ENCODE measurements around the gene ZNF581.

ZNF581 gene

GRCh38 chr19:55668603-55669348 is 25.3 kb downstream of the ZNF581 start:
- DNase-seq, result no peak

GRCh38 chr19:55669418-55670279 is 26.2 kb downstream of the ZNF581 start:
- no peak for DNase-seq

- no peak for DNase-seq
Observed at GRCh38 chr19:55670280-55671053, 27.0 kb downstream of the ZNF581 start.

- no peak for DNase-seq
Observed at GRCh38 chr19:55671054-55671378, 27.6 kb downstream of the ZNF581 start.

GRCh38 chr19:55672418-55672817 is 29.0 kb downstream of the ZNF581 start:
- no peak for DNase-seq

- DNase-seq, result no peak
Observed at GRCh38 chr19:55673465-55673864, 30.0 kb downstream of the ZNF581 start.

- DNase-seq, result no peak
Observed at GRCh38 chr19:55673889-55674288, 30.4 kb downstream of the ZNF581 start.

- no peak for DNase-seq
Observed at GRCh38 chr19:55674459-55674840, 31.0 kb downstream of the ZNF581 start.

- peak; percentile 96 to 97 for DNase-seq
Observed at GRCh38 chr19:55674841-55675660, 31.6 kb downstream of the ZNF581 start, which contains the start of gene EPN1. TSS of gene EPN1 (plus strand) at chr19:55675226. CDS start at chr19:55678628, 3,402 bp downstream.

GRCh38 chr19:55675661-55676354 is 32.4 kb downstream of the ZNF581 start:
- no peak for DNase-seq

- no peak for DNase-seq
Observed at GRCh38 chr19:55676383-55676782, 32.9 kb downstream of the ZNF581 start.

GRCh38 chr19:55676889-55677505 is 33.5 kb downstream of the ZNF581 start:
- DNase-seq, result no peak

- no peak for DNase-seq
Observed at GRCh38 chr19:55677572-55678028, 34.2 kb downstream of the ZNF581 start.

GRCh38 chr19:55678121-55678671 is 34.7 kb downstream of the ZNF581 start:
- no peak for DNase-seq

GRCh38 chr19:55679343-55680257 is 36.2 kb downstream of the ZNF581 start:
- no peak for DNase-seq

- DNase-seq, result no peak
Observed at GRCh38 chr19:55680339-55681130, 37.1 kb downstream of the ZNF581 start.

- DNase-seq, result no peak
Observed at GRCh38 chr19:55681131-55682092, 38.0 kb downstream of the ZNF581 start.
